ENCODE measurements around the gene GPD1L. TPM values are rescaled to one million over a fixed set of nuclear protein-coding genes. Genes with fewer than 3 reads are reported as not detected.

The GPD1L gene
- total and polyA plus RNA-seq, 2 of the 13 experiments (the other 11 are each of a cell fraction or from before 2014, with no cell fraction given): 4.9 to 13.7 TPM

DNA sequence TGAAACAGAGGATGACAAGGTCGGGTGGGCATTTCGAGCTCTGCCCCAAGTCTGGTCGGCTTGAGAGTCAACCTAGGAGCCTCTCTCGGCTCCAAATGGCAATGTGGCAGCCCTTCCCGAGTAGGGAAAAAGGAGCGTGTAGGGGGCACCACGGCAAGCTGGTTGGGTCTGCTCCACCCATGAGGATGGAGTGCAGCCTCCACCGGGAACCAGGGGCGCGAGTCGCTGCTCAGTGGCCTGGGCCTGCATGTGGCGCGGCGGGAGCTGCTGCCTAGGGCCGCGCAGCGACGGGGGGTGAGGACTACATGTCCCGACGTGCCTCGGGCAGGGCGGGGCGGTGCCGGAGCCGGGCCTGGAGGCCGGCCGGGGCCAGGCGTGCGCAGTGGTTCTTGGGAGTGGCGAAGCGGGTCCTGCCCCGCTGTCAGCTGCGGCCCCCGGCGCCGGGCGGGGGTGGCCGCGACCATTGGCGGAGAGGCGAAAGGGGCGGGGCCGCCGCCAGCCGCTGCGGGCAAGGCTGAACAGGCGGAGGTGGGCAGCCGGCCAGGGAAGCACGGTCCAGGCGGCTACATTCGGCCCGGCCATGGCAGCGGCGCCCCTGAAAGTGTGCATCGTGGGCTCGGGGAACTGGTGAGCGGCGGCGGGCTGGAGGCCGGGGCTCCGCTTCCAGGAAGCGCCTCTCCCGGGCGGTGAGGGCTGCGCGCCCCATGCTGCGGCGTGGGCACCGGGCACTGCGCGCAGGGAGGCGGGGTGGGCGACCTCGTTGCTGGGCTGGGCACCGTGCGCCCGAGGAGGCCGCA is at the start of gene GPD1L (continued):
- TF ChIP-seq, protein P1, sequence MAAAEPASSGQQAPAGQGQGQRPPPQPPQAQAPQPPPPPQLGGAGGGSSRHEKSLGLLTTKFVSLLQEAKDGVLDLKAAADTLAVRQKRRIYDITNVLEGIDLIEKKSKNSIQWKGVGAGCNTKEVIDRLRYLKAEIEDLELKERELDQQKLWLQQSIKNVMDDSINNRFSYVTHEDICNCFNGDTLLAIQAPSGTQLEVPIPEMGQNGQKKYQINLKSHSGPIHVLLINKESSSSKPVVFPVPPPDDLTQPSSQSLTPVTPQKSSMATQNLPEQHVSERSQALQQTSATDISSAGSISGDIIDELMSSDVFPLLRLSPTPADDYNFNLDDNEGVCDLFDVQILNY (CRISPR knock-in tag; conservative IDR thresholded peaks at IDR 0.05): no peak; the same call in 1 of the 2 replicates
- no peak for TF ChIP-seq ZNF234 (CRISPR knock-in tag; conservative IDR thresholded peaks at IDR 0.05)
- TF ChIP-seq NFE2L2 (IDR thresholded peaks at IDR 0.05; ENCODE audit: low read length): no peak
- no peak for TF ChIP-seq TBX3 (IDR thresholded peaks at IDR 0.05; ENCODE audit: borderline replicate concordance)
- TF ChIP-seq, protein P2, sequence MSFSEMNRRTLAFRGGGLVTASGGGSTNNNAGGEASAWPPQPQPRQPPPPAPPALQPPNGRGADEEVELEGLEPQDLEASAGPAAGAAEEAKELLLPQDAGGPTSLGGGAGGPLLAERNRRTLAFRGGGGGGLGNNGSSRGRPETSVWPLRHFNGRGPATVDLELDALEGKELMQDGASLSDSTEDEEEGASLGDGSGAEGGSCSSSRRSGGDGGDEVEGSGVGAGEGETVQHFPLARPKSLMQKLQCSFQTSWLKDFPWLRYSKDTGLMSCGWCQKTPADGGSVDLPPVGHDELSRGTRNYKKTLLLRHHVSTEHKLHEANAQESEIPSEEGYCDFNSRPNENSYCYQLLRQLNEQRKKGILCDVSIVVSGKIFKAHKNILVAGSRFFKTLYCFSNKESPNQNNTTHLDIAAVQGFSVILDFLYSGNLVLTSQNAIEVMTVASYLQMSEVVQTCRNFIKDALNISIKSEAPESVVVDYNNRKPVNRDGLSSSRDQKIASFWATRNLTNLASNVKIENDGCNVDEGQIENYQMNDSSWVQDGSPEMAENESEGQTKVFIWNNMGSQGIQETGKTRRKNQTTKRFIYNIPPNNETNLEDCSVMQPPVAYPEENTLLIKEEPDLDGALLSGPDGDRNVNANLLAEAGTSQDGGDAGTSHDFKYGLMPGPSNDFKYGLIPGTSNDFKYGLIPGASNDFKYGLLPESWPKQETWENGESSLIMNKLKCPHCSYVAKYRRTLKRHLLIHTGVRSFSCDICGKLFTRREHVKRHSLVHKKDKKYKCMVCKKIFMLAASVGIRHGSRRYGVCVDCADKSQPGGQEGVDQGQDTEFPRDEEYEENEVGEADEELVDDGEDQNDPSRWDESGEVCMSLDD (CRISPR knock-in tag; IDR thresholded peaks at IDR 0.05; ENCODE audit: borderline replicate concordance): no peak
- no peak for TF ChIP-seq ZNF12 (CRISPR knock-in tag; IDR thresholded peaks at IDR 0.05)
- no peak for TF ChIP-seq ZNF33B (CRISPR knock-in tag; IDR thresholded peaks at IDR 0.05)
- TF ChIP-seq, protein P3, sequence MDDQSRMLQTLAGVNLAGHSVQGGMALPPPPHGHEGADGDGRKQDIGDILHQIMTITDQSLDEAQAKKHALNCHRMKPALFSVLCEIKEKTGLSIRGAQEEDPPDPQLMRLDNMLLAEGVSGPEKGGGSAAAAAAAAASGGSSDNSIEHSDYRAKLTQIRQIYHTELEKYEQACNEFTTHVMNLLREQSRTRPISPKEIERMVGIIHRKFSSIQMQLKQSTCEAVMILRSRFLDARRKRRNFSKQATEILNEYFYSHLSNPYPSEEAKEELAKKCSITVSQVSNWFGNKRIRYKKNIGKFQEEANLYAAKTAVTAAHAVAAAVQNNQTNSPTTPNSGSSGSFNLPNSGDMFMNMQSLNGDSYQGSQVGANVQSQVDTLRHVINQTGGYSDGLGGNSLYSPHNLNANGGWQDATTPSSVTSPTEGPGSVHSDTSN (CRISPR knock-in tag; IDR thresholded peaks at IDR 0.05; ENCODE audit: borderline replicate concordance): no peak
- peak; percentile 59; the same call in 1 of the 2 replicates for TF ChIP-seq ZZZ3 (CRISPR knock-in tag; IDR thresholded peaks at IDR 0.05; ENCODE audit: borderline replicate concordance)
- peak; percentile 86; the same call in 1 of the 2 replicates for TF ChIP-seq ZNF772 (CRISPR knock-in tag; IDR thresholded peaks at IDR 0.05)
- TF ChIP-seq ZNF546 (CRISPR knock-in tag; conservative IDR thresholded peaks at IDR 0.05): no peak; the same call in 1 of the 2 replicates
- no peak for TF ChIP-seq ZNF550 (CRISPR knock-in tag; IDR thresholded peaks at IDR 0.05; ENCODE audit: borderline replicate concordance)
- no peak for TF ChIP-seq PCBP2 (optimal IDR thresholded peaks at IDR 0.05; ENCODE audit: low read depth, low read length, poor library complexity, severe bottlenecking)
- TF ChIP-seq GZF1 (CRISPR knock-in tag; IDR thresholded peaks at IDR 0.05): no peak
- no peak for TF ChIP-seq RFX1 (IDR thresholded peaks at IDR 0.05)
- TF ChIP-seq RBM22 (optimal IDR thresholded peaks at IDR 0.05; ENCODE audit: low read length): no peak
- peak; percentile 55; the same call in 1 of the 2 replicates for TF ChIP-seq SP5 (CRISPR knock-in tag; IDR thresholded peaks at IDR 0.05; ENCODE audit: borderline replicate concordance, low read depth)
- TF ChIP-seq, protein P4, sequence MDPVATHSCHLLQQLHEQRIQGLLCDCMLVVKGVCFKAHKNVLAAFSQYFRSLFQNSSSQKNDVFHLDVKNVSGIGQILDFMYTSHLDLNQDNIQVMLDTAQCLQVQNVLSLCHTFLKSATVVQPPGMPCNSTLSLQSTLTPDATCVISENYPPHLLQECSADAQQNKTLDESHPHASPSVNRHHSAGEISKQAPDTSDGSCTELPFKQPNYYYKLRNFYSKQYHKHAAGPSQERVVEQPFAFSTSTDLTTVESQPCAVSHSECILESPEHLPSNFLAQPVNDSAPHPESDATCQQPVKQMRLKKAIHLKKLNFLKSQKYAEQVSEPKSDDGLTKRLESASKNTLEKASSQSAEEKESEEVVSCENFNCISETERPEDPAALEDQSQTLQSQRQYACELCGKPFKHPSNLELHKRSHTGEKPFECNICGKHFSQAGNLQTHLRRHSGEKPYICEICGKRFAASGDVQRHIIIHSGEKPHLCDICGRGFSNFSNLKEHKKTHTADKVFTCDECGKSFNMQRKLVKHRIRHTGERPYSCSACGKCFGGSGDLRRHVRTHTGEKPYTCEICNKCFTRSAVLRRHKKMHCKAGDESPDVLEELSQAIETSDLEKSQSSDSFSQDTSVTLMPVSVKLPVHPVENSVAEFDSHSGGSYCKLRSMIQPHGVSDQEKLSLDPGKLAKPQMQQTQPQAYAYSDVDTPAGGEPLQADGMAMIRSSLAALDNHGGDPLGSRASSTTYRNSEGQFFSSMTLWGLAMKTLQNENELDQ (CRISPR knock-in tag; IDR thresholded peaks at IDR 0.05; ENCODE audit: borderline replicate concordance): no peak
- peak; percentile 76 for TF ChIP-seq E2F1 (CRISPR knock-in tag; IDR thresholded peaks at IDR 0.05)
- no peak for TF ChIP-seq ZNF160 (CRISPR knock-in tag; IDR thresholded peaks at IDR 0.05)
- peak; percentile 80; the same call in 1 of the 2 replicates for TF ChIP-seq SPEN (CRISPR knock-in tag; IDR thresholded peaks at IDR 0.05; ENCODE audit: low read depth)
- no peak for TF ChIP-seq KDM3A (CRISPR knock-in tag; IDR thresholded peaks at IDR 0.05; ENCODE audit: low read depth)
